SK-N-SH (cell line): ENCODE measurements around the gene DAB2IP. TPM values are rescaled to one million over a fixed set of nuclear protein-coding genes. Genes with fewer than 3 reads are reported as not detected.

Experiments
- CTCF ChIA-PET: fragments of 300-600, 350-600 bp; formaldehyde crosslinking; extraction: SDS; loops from one replicate; lab custom pipeline; 2021; lab: Yijun Ruan, JAX
- POLR2A ChIA-PET: fragments of 350-600 bp; sonication (Branson Sonifier 250); formaldehyde crosslinking; extraction: SDS; loops from one replicate; lab custom pipeline; 2020; ENCODE audit warnings: antibody characterized with exemption, inconsistent platforms; lab: Yijun Ruan, JAX
- DNase-seq: peaks from one replicate; pipeline ENCODE4 v3.0.0; 2012
- H2AFZ ChIP-seq: fragments of 200-600 bp; sonication (generic); 2 replicates; pipeline ENCODE4 v1.8.1; 2016; ENCODE audit warnings: antibody characterized with exemption, mild to moderate bottlenecking, low read depth
- H3F3A ChIP-seq: fragments of 200-600 bp; sonication (generic); replicated peaks from 2 replicates; pipeline ENCODE3; 2016; ENCODE audit warnings: antibody characterized with exemption, mild to moderate bottlenecking; ENCODE audit not compliant: insufficient read depth
- H3K27ac ChIP-seq, 2 experiments: fragments of 200-500 bp in 1 of 2; fragments of 200-600 bp in 1 of 2; sonication (Bioruptor generic) in 1 of 2; sonication (generic), shearing (Covaris generic) in 1 of 2; 2 replicates each; pipeline versions ENCODE4 v1.5.1 to v1.6.1; 2014 to 2016; ENCODE audit warnings: low read depth in 2 of 2, inconsistent platforms in 1 of 2, low read length in 1 of 2, mild to moderate bottlenecking in 1 of 2, mixed read lengths in 1 of 2
- H3K27me3 ChIP-seq: fragments of 200-600 bp; sonication (generic), shearing (Covaris generic); 2 replicates; pipeline ENCODE4 v1.6.1; 2016; ENCODE audit warnings: mixed run types; ENCODE audit not compliant: insufficient read depth
- H3K36me3 ChIP-seq, 2 experiments: fragments of 200-500 bp in 1 of 2; fragments of 200-600 bp in 1 of 2; sonication (Bioruptor generic) in 1 of 2; sonication (generic) in 1 of 2; replicated peaks in 1 of 2; 2 replicates each; pipeline versions ENCODE3 to v1.5.1; 2014 to 2016; ENCODE audit warnings: low read length in 1 of 2, mild to moderate bottlenecking in 1 of 2; ENCODE audit not compliant: insufficient read depth in 2 of 2, control insufficient read depth in 1 of 2
- H3K4me1 ChIP-seq, 2 experiments: fragments of 200-500 bp in 1 of 2; fragments of 200-600 bp in 1 of 2; sonication (Bioruptor generic) in 1 of 2; sonication (generic), shearing (Covaris generic) in 1 of 2; 2 replicates each; pipeline versions ENCODE4 v1.5.1 to v1.6.1; 2014 to 2016; ENCODE audit warnings: low read depth in 1 of 2, low read length in 1 of 2, mixed run types in 1 of 2; ENCODE audit not compliant: insufficient read depth in 2 of 2, control insufficient read depth in 1 of 2
- H3K4me2 ChIP-seq: fragments of 200-600 bp; sonication (generic), shearing (Covaris generic); 2 replicates; pipeline ENCODE4 v1.6.1; 2017; ENCODE audit warnings: mixed run types
- H3K4me3 ChIP-seq, 2 experiments: fragments of 200-500 bp in 1 of 2; fragments of 200-600 bp in 1 of 2; sonication (Bioruptor generic) in 1 of 2; sonication (generic), shearing (Covaris generic) in 1 of 2; 2 replicates each; pipeline versions ENCODE4 v1.5.1 to v1.8.1; 2014 to 2016; ENCODE audit warnings: low read depth in 2 of 2, inconsistent platforms in 1 of 2, low read length in 1 of 2, mild to moderate bottlenecking in 1 of 2, mixed read lengths in 1 of 2, moderate library complexity in 1 of 2
- H3K79me2 ChIP-seq: fragments of 200-600 bp; sonication (generic); 2 replicates; pipeline ENCODE4 v1.8.1; 2017; ENCODE audit warnings: mild to moderate bottlenecking; ENCODE audit not compliant: insufficient read depth
- H3K9ac ChIP-seq: fragments of 200-600 bp; sonication (generic); 2 replicates; pipeline ENCODE4 v1.6.1; 2017; ENCODE audit warnings: mixed run types
- H3K9me2 ChIP-seq: fragments of 200-600 bp; sonication (generic); 2 replicates; pipeline ENCODE4 v1.6.1; 2017; ENCODE audit warnings: mixed run types
- H3K9me3 ChIP-seq: fragments of 200-600 bp; sonication (generic); 2 replicates; pipeline ENCODE4 v1.6.1; 2017; ENCODE audit warnings: mixed run types, mild to moderate bottlenecking, moderate library complexity
- H4K20me1 ChIP-seq: fragments of 200-600 bp; sonication (generic); 2 replicates; pipeline ENCODE4 v1.6.1; 2017; ENCODE audit warnings: mild to moderate bottlenecking, mixed run types; ENCODE audit not compliant: insufficient read depth
- ELF1 ChIP-seq: IDR thresholded peaks from 2 replicates; pipeline ENCODE4 v1.4.0; 2012
- EZH2phosphoT487 ChIP-seq: fragments of 200-600 bp; sonication (generic); IDR thresholded peaks from 2 replicates; pipeline ENCODE4 v1.6.1; 2017; ENCODE audit warnings: low read depth, mixed run types, mild to moderate bottlenecking, antibody characterized with exemption, moderate library complexity, borderline replicate concordance
- FOSL2 ChIP-seq: IDR thresholded peaks from 2 replicates; pipeline ENCODE4 v1.4.0; 2012; ENCODE audit warnings: low read depth, mild to moderate bottlenecking, moderate library complexity, borderline replicate concordance
- FOXM1 ChIP-seq: IDR thresholded peaks from 2 replicates; pipeline ENCODE4 v1.4.0; 2012; ENCODE audit warnings: low read depth, mild to moderate bottlenecking
- MXI1 ChIP-seq: IDR thresholded peaks from 2 replicates; pipeline ENCODE4 v1.6.1; 2012; ENCODE audit warnings: mild to moderate bottlenecking, low read depth, low read length, improper control_type of control experiment
- NFIC ChIP-seq: IDR thresholded peaks from 2 replicates; pipeline ENCODE4 v1.4.0; 2012; ENCODE audit warnings: borderline replicate concordance
- NRF1 ChIP-seq: IDR thresholded peaks from 2 replicates; pipeline ENCODE4 v1.6.1; 2012; ENCODE audit warnings: low read depth, mild to moderate bottlenecking, low read length
- POLR2AphosphoS5 ChIP-seq: IDR thresholded peaks from 2 replicates; pipeline ENCODE4 v1.6.1; 2012; ENCODE audit warnings: low read depth, low read length
- RAD21 ChIP-seq: IDR thresholded peaks from 2 replicates; pipeline ENCODE4 v1.6.1; 2012; ENCODE audit warnings: mild to moderate bottlenecking, low read length
- RCOR1 ChIP-seq: fragments of 150-350 bp; IDR thresholded peaks from 2 replicates; pipeline ENCODE4 v1.6.1; 2017; ENCODE audit warnings: antibody characterized with exemption, low read length
- RFX5 ChIP-seq: IDR thresholded peaks from 2 replicates; pipeline ENCODE4 v1.6.1; 2012; ENCODE audit warnings: mild to moderate bottlenecking, improper control_type of control experiment, low read length
- RXRA ChIP-seq: IDR thresholded peaks from 2 replicates; pipeline ENCODE4 v1.4.0; 2012; ENCODE audit warnings: low read depth, mild to moderate bottlenecking, borderline replicate concordance
- TAF1 ChIP-seq: IDR thresholded peaks from 2 replicates; pipeline ENCODE4 v1.6.1; 2012; ENCODE audit warnings: low read depth, mild to moderate bottlenecking, low read length, moderate library complexity, borderline replicate concordance
- TCF12 ChIP-seq: IDR thresholded peaks from 2 replicates; pipeline ENCODE4 v1.4.0; 2012
- TEAD4 ChIP-seq: IDR thresholded peaks from 2 replicates; pipeline ENCODE4 v1.4.0; 2012; ENCODE audit warnings: mild to moderate bottlenecking, borderline replicate concordance; ENCODE audit not compliant: insufficient read depth
- WGBS: methylation state at CpG from one replicate; pipeline ENCODE4 v1.1.6; 2017; ENCODE audit warnings: low lambda C conversion rate; 5-methylcytosine and 5-hydroxymethylcytosine counted together
- polyA plus RNA-seq, 3 experiments: library from polyadenylated mRNA; depleted of rRNA; stranded (reverse); fragments of >200 nt; gene quantifications; 2 replicates each; pipeline ENCODE4 v1.2.3, GENCODE V29; 2012
- TF ChIP-seq, protein P1 (sequence below): IDR thresholded peaks from 2 replicates; pipeline ENCODE4; 2012
- TF ChIP-seq, protein P2 (sequence below): IDR thresholded peaks from 2 replicates; pipeline ENCODE4 v1.4.0; 2012; ENCODE audit warnings: low read depth, borderline replicate concordance
- TF ChIP-seq, protein P3 (sequence below): IDR thresholded peaks from 2 replicates; pipeline ENCODE4 v1.6.1; 2012; ENCODE audit warnings: mild to moderate bottlenecking, low read depth, low read length, moderate library complexity
- TF ChIP-seq, protein P4 (sequence below): IDR thresholded peaks from 2 replicates; pipeline ENCODE4 v1.4.0; 2012; ENCODE audit warnings: low read depth, borderline replicate concordance

Gene DAB2IP
- polyA plus RNA-seq, 1 of the 3 experiments (the other 2 are of a cell fraction), result 21.4 TPM

DNA sequence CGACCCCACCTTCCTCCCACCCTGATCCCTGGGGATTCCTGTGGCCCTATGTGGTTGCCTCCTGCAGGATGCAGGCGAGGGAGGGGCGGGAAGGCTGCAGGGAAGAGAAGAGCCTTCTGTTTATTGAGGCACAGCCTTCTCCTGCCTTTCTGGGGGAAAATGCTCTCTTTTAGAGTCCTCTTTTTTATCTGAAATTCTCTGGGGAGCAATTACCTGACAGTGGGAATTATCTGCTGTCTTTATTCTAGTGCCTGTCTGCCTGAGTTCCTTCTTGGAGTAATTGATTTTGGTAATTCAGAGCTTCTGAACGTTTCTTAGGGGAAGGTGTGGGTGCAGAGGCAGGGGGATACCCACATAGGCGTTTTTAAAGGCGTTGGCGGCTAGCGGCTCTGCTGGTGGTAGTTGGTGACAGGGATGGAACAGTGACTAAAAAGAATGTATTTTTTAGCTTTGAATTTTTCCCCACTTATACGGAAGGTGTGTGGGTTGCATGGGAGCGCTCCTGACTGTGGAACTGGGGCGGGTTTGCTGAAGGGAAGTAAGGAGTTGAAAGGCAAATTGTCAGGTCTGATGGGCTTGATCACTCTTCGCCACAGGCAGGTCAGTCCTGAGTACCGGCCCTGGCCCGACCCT lies 35.2 kb upstream of the DAB2IP start:
- no peak overlapping the region; a peak in 1 of 4 replicates for H3K27ac ChIP-seq
- H3K9me3 ChIP-seq, result no peaks in the 10 kb centered on the region
- DNase-seq, result no peak
- no peaks in the 10 kb centered on the region for H3K9me2 ChIP-seq
- H3K27me3 ChIP-seq, result no peaks in the 10 kb centered on the region
- no peaks in the 10 kb centered on the region for H3K36me3 ChIP-seq
- ChIA-PET POLR2A (no interaction called here), CTCF (interaction anchor here (1.0 kb wide), 1 partner anchor 71 kb away, joined by 3 read pairs; no protein-coding TSS in a partner anchor)
- no peaks in the 10 kb centered on the region for H3K79me2 ChIP-seq
- TF ChIP-seq POLR2AphosphoS5 (no peak), NFIC (no peak), FOSL2 (no peak), TEAD4 (no peak), RCOR1 (no peak), FOXM1 (no peak), RXRA (no peak), RFX5 (no peak), NRF1 (no peak), ELF1 (no peak), TCF12 (no peak), MXI1 (no peak), EZH2phosphoT487 (no peak), TAF1 (no peak), RAD21 (no peak)
- TF ChIP-seq, protein P1, sequence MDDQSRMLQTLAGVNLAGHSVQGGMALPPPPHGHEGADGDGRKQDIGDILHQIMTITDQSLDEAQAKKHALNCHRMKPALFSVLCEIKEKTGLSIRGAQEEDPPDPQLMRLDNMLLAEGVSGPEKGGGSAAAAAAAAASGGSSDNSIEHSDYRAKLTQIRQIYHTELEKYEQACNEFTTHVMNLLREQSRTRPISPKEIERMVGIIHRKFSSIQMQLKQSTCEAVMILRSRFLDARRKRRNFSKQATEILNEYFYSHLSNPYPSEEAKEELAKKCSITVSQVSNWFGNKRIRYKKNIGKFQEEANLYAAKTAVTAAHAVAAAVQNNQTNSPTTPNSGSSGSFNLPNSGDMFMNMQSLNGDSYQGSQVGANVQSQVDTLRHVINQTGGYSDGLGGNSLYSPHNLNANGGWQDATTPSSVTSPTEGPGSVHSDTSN, result no peak
- TF ChIP-seq, protein P2, sequence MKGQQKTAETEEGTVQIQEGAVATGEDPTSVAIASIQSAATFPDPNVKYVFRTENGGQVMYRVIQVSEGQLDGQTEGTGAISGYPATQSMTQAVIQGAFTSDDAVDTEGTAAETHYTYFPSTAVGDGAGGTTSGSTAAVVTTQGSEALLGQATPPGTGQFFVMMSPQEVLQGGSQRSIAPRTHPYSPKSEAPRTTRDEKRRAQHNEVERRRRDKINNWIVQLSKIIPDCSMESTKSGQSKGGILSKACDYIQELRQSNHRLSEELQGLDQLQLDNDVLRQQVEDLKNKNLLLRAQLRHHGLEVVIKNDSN, result no peak
- TF ChIP-seq, protein P3, sequence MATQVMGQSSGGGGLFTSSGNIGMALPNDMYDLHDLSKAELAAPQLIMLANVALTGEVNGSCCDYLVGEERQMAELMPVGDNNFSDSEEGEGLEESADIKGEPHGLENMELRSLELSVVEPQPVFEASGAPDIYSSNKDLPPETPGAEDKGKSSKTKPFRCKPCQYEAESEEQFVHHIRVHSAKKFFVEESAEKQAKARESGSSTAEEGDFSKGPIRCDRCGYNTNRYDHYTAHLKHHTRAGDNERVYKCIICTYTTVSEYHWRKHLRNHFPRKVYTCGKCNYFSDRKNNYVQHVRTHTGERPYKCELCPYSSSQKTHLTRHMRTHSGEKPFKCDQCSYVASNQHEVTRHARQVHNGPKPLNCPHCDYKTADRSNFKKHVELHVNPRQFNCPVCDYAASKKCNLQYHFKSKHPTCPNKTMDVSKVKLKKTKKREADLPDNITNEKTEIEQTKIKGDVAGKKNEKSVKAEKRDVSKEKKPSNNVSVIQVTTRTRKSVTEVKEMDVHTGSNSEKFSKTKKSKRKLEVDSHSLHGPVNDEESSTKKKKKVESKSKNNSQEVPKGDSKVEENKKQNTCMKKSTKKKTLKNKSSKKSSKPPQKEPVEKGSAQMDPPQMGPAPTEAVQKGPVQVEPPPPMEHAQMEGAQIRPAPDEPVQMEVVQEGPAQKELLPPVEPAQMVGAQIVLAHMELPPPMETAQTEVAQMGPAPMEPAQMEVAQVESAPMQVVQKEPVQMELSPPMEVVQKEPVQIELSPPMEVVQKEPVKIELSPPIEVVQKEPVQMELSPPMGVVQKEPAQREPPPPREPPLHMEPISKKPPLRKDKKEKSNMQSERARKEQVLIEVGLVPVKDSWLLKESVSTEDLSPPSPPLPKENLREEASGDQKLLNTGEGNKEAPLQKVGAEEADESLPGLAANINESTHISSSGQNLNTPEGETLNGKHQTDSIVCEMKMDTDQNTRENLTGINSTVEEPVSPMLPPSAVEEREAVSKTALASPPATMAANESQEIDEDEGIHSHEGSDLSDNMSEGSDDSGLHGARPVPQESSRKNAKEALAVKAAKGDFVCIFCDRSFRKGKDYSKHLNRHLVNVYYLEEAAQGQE, result no peak
- TF ChIP-seq, protein P4, sequence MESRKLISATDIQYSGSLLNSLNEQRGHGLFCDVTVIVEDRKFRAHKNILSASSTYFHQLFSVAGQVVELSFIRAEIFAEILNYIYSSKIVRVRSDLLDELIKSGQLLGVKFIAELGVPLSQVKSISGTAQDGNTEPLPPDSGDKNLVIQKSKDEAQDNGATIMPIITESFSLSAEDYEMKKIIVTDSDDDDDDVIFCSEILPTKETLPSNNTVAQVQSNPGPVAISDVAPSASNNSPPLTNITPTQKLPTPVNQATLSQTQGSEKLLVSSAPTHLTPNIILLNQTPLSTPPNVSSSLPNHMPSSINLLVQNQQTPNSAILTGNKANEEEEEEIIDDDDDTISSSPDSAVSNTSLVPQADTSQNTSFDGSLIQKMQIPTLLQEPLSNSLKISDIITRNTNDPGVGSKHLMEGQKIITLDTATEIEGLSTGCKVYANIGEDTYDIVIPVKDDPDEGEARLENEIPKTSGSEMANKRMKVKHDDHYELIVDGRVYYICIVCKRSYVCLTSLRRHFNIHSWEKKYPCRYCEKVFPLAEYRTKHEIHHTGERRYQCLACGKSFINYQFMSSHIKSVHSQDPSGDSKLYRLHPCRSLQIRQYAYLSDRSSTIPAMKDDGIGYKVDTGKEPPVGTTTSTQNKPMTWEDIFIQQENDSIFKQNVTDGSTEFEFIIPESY, result no peak
- no peaks in the 10 kb centered on the region for H3F3A ChIP-seq
- 86% methylated on average over 10 of the region's 14 CpGs for WGBS
- H2AFZ ChIP-seq, result no peak overlapping the region
- H3K4me1 ChIP-seq, result peaks cover 12 to 24% of the 10 kb centered on the region in 2 experiments; a peak in 3 of 4 replicates
- peaks cover 5% of the 10 kb centered on the region; the same call in 1 of the 2 replicates for H4K20me1 ChIP-seq
- no peak overlapping the region for H3K9ac ChIP-seq
- H3K4me2 ChIP-seq, result no peak overlapping the region
- no peak overlapping the region for H3K4me3 ChIP-seq
